Endothelial cell of umbilical vein (primary cell): ENCODE results near the gene CELA3A. TPM values are rescaled to one million over a fixed set of nuclear protein-coding genes. Genes with fewer than 3 reads are reported as not detected.

ENCODE experiments used
- BruUV-seq: library from RNA; stranded (reverse); fragments of 400-500 nt; replicated peaks from 2 replicates; lab custom pipeline; 2021; lab: Mats Ljungman, UMichigan
- CTCF ChIA-PET: fragments of 300-600, 350-600 bp; sonication (Branson Sonifier 250); formaldehyde crosslinking; loops from one replicate; lab custom pipeline; 2021; ENCODE audit warnings: antibody characterized with exemption, inconsistent platforms; lab: Charles Lee
- POLR2A ChIA-PET: fragments of 300-600, 350-600 bp; sonication (Branson Sonifier 250); formaldehyde crosslinking; loops from one replicate; lab custom pipeline; 2021; ENCODE audit warnings: antibody characterized with exemption, inconsistent platforms; lab: Charles Lee
- DNase-seq: peaks from one replicate; pipeline ENCODE4 v3.0.0-alpha.2; 2011; ENCODE audit warnings: low read depth, low spot score
- FAIRE-seq: peaks from 2 replicates; lab custom pipeline; 2011; peaks lifted over from hg19 to GRCh38; lab: Jason Lieb, UNC
- H2AFZ ChIP-seq: 2 replicates; pipeline ENCODE4 v1.6.0; 2012; ENCODE audit warnings: low read depth, low read length, control low read depth, inconsistent platforms
- H3K27ac ChIP-seq: 2 replicates; pipeline ENCODE4 v1.5.1; 2011; ENCODE audit warnings: low read depth, mild to moderate bottlenecking, control low read depth, low read length, moderate library complexity; ENCODE audit not compliant: insufficient read depth
- H3K27me3 ChIP-seq, 2 experiments: 2 replicates each; pipeline versions ENCODE4 v1.6.0 to v1.6.1; 2011; ENCODE audit warnings: low read length in 2 of 2, mixed read lengths in 1 of 2; ENCODE audit not compliant: control insufficient read depth in 2 of 2, insufficient read depth in 2 of 2
- H3K36me3 ChIP-seq, 2 experiments: 2 replicates in 1 of 2; 3 replicates in 1 of 2; pipeline ENCODE4 v1.5.1; 2011; ENCODE audit warnings: low read length in 2 of 2, mild to moderate bottlenecking in 1 of 2, moderate library complexity in 1 of 2; ENCODE audit not compliant: control insufficient read depth in 2 of 2, insufficient read depth in 2 of 2; ENCODE audit errors: extremely low read depth in 1 of 2
- H3K4me1 ChIP-seq: 3 replicates; pipeline ENCODE4 v1.5.1; 2011; ENCODE audit warnings: mild to moderate bottlenecking, low read length; ENCODE audit not compliant: control insufficient read depth, insufficient read depth; ENCODE audit errors: extremely low read depth
- H3K4me2 ChIP-seq: 2 replicates; pipeline ENCODE4 v1.6.1; 2011; ENCODE audit warnings: low read length, control low read depth, mixed read lengths; ENCODE audit not compliant: insufficient read depth
- H3K4me3 ChIP-seq, 3 experiments: fragments of 200-600 bp in 1 of 3; sonication (generic), shearing (Covaris generic) in 1 of 3; replicated peaks in 1 of 3; 2 replicates each; pipeline ENCODE4 v1.5.1; 2011 to 2016; ENCODE audit warnings: control low read depth in 3 of 3, low read length in 3 of 3, mild to moderate bottlenecking in 2 of 3, inconsistent platforms in 1 of 3, low read depth in 1 of 3, moderate library complexity in 1 of 3; ENCODE audit not compliant: insufficient read depth in 1 of 3
- H3K79me2 ChIP-seq: 2 replicates; pipeline ENCODE4 v1.6.0; 2012; ENCODE audit warnings: low read length, inconsistent platforms; ENCODE audit not compliant: control insufficient read depth, insufficient read depth
- H3K9ac ChIP-seq: replicated peaks from 2 replicates; pipeline ENCODE3; 2011; ENCODE audit warnings: low read length, control low read depth; ENCODE audit not compliant: insufficient read depth; ENCODE audit errors: extremely low read depth
- H3K9me1 ChIP-seq: replicated peaks from 3 replicates; pipeline ENCODE4 v1.6.0; 2011; ENCODE audit warnings: mild to moderate bottlenecking, low read length; ENCODE audit not compliant: control insufficient read depth, insufficient read depth; ENCODE audit errors: extremely low read depth
- H3K9me3 ChIP-seq: replicated peaks from 2 replicates; pipeline ENCODE4 v1.5.1; 2012; ENCODE audit warnings: low read length, inconsistent platforms; ENCODE audit not compliant: control insufficient read depth, insufficient read depth
- H4K20me1 ChIP-seq: replicated peaks from 2 replicates; pipeline ENCODE3; 2011; ENCODE audit warnings: mild to moderate bottlenecking, low read length; ENCODE audit not compliant: control insufficient read depth, insufficient read depth; ENCODE audit errors: extremely low read depth
- EZH2 ChIP-seq: IDR thresholded peaks from 2 replicates; pipeline ENCODE4 v1.6.1; 2012; ENCODE audit warnings: borderline replicate concordance, low read depth, mild to moderate bottlenecking, moderate library complexity, low read length, inconsistent platforms; ENCODE audit not compliant: severe bottlenecking
- FOS ChIP-seq: IDR thresholded peaks from 2 replicates; pipeline ENCODE4 v1.6.1; 2011; ENCODE audit warnings: mild to moderate bottlenecking, low read length, moderate library complexity, borderline replicate concordance; ENCODE audit not compliant: insufficient read depth
- GATA2 ChIP-seq: IDR thresholded peaks from 2 replicates; pipeline ENCODE4 v1.7.0; 2011; ENCODE audit warnings: low read depth, mild to moderate bottlenecking, moderate library complexity, mixed read lengths, low read length; ENCODE audit not compliant: insufficient read length, insufficient read depth
- JUN ChIP-seq: IDR thresholded peaks from 2 replicates; pipeline ENCODE4 v1.6.1; 2011; ENCODE audit warnings: borderline replicate concordance, low read depth; ENCODE audit not compliant: insufficient read length, insufficient read depth
- MYC ChIP-seq: IDR thresholded peaks from one replicate; pipeline ENCODE4 v1.6.1; 2011; ENCODE audit warnings: mild to moderate bottlenecking, low read depth, low read length
- POLR2A ChIP-seq: IDR thresholded peaks from 2 replicates; pipeline ENCODE4 v1.6.1; 2012; ENCODE audit warnings: low read depth, mild to moderate bottlenecking, control low read depth, low read length
- POLR2AphosphoS5 ChIP-seq: IDR thresholded peaks from 2 replicates; pipeline ENCODE4 v1.6.1; 2012; ENCODE audit warnings: low read depth, mild to moderate bottlenecking, control low read depth, low read length, moderate library complexity; ENCODE audit not compliant: insufficient read depth
- dilution Hi-C: fragments of 300-500 bp; cut with MboI; formaldehyde crosslinking; loops from one replicate; pipeline ENCODE4 v1.15.0; 2019; ENCODE audit warnings: low sequenced_read_pairs; ENCODE audit not compliant: extremely low pct_ligation_motif_present
- intact Hi-C: fragments of 100-400 bp; cut with micrococcal nuclease; formaldehyde crosslinking; loops from one replicate; pipeline ENCODE4 v1.10.0; 2022
- polyA plus RNA-seq, 4 experiments: library from polyadenylated mRNA; depleted of rRNA in 3 of 4; stranded (reverse) in 3 of 4; unstranded in 1 of 4; fragments of >200 nt; gene quantifications; 2 replicates each; pipeline versions ENCODE4 v1.2.1 to v1.2.3, GENCODE V29; 2011 to 2012; ENCODE audit warnings: missing spikeins in 1 of 4
- total RNA-seq: library from RNA; stranded (reverse); gene quantifications from 2 replicates; pipeline ENCODE4 v1.2.3, GENCODE V29; 2021
- TF ChIP-seq, protein P1 (sequence below), 2 donors: IDR thresholded peaks; 1 replicate in 1 of 2; 2 replicates in 1 of 2; pipeline ENCODE4 v1.5.1; 2011; ENCODE audit warnings: low read length in 2 of 2, mild to moderate bottlenecking in 2 of 2, moderate library complexity in 2 of 2, control low read depth in 1 of 2, inconsistent platforms in 1 of 2, low read depth in 1 of 2; ENCODE audit not compliant: insufficient read depth in 1 of 2; ENCODE audit errors: extremely low read depth in 1 of 2
- TF ChIP-seq, protein P2 (sequence below): IDR thresholded peaks from 2 replicates; pipeline ENCODE4 v1.6.1; 2011; ENCODE audit not compliant: insufficient read depth, insufficient read length

CELA3A gene
- total and polyA plus RNA-seq, 2 donors (not counting 3 experiments of a cell fraction or from before 2014, with no cell fraction given): not detected

DNA sequence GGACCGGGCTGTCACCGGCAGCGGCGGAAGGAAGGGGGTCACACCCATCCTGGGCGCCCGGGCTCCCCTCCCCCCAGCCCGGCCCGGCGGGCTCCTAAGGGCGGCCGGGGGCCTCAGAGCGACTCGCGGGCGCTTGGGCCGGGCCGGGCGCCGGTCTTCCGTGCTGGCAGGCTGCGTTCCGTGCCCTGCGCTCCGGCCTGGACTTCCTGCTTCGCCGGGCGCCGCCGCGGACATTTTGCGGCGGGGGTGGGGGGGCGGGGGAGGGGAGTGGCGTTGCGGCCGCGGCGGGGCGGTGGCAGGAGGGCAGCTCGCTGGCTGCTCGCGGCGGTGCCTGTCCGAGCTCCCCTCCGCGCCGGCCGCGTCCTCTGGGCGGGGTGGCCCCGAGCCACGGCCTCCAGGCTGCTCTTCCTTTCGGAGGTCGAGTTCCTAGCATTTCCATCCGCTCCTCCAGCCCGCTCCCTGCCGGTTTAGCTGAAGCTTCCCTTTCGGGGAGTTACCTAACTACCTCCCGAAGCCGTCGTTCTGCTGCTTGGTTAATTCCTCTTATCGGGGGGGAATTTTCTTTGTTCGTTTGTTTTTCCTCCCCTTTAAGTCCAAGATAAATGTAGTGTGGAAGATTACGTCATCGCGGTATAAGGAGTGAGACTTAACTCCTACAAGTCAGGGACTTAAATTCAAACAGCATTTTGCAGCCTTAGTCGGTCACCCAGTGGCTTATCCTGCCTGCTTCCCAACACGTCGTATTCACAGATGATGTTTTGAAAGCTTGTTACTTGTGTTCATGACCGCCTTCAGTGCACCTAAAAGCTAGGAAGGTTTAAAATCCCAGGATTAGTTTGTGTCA is 51.8 kb downstream of the CELA3A start:
- Histone ChIP-seq H3K9me1 (no peaks in the 10 kb centered on the region), H4K20me1 (peaks cover 30% of the 10 kb centered on the region), H3K9ac (peak overlapping the region; percentile 97), H3K4me1 (peaks cover 28% of the 10 kb centered on the region), H3K27me3 (no peaks in the 10 kb centered on the region), H3K36me3 (peaks cover 0 to 2% of the 10 kb centered on the region in 2 experiments), H3K27ac (peak overlapping the region; percentile 85), H3K4me2 (peak overlapping the region; percentile 99), H3K79me2 (peaks cover 51% of the 10 kb centered on the region), H3K4me3 (peak overlapping the region; percentile 37 to 94 (median 76)), H3K9me3 (no peaks in the 10 kb centered on the region), H2AFZ (no peak overlapping the region)
- peak; percentile 79 for DNase-seq
- intact Hi-C loops (loop anchor here (5.0 kb wide), 1 partner anchor 39 kb away; no protein-coding TSS in a partner anchor), dilution Hi-C loops (no loop called here)
- TSS peak; percentile 37 for BruUV-seq
- FAIRE-seq: peak; percentile 75
- ChIA-PET CTCF (interaction anchor here (0.8 to 5.1 kb wide), 6 partner anchors 13 to 52 kb away, joined by 3 to 26 read pairs (median 4); no protein-coding TSS in a partner anchor), POLR2A (interaction anchor here (0.7 to 1.5 kb wide), 4 partner anchors 13 to 151 kb away, joined by 3 to 7 read pairs (median 3); no protein-coding TSS in a partner anchor)
- TF ChIP-seq POLR2AphosphoS5 (no peak), EZH2 (no peak), POLR2A (no peak), JUN (peak; percentile 76), MYC (no peak), GATA2 (no peak), FOS (no peak)
- TF ChIP-seq, protein P1, sequence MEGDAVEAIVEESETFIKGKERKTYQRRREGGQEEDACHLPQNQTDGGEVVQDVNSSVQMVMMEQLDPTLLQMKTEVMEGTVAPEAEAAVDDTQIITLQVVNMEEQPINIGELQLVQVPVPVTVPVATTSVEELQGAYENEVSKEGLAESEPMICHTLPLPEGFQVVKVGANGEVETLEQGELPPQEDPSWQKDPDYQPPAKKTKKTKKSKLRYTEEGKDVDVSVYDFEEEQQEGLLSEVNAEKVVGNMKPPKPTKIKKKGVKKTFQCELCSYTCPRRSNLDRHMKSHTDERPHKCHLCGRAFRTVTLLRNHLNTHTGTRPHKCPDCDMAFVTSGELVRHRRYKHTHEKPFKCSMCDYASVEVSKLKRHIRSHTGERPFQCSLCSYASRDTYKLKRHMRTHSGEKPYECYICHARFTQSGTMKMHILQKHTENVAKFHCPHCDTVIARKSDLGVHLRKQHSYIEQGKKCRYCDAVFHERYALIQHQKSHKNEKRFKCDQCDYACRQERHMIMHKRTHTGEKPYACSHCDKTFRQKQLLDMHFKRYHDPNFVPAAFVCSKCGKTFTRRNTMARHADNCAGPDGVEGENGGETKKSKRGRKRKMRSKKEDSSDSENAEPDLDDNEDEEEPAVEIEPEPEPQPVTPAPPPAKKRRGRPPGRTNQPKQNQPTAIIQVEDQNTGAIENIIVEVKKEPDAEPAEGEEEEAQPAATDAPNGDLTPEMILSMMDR (IDR thresholded peaks at IDR 0.05; ENCODE audit: extremely low read depth in 1 of 2, insufficient read depth in 1 of 2, low read depth in 1 of 2, low read length in 2 of 2): no peak
- TF ChIP-seq, protein P2, sequence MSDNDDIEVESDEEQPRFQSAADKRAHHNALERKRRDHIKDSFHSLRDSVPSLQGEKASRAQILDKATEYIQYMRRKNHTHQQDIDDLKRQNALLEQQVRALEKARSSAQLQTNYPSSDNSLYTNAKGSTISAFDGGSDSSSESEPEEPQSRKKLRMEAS: no peak
